ENCODE results near the gene ST3GAL5. TPM values are rescaled to one million over a fixed set of nuclear protein-coding genes. Genes with fewer than 3 reads are reported as not detected.

Gene ST3GAL5
- polyA plus RNA-seq, 3 donors from 2014 or later: 15.0 to 20.9 (median 19.9) TPM

- no peaks in the 10 kb centered on the region for H3K9me3 Mint-ChIP-seq
- H3K36me3 Mint-ChIP-seq: no peaks in the 10 kb centered on the region
- H3K4me3 Mint-ChIP-seq: peak overlapping the region in 1 of 5 donors; percentile 48
- H3K27me3 Mint-ChIP-seq (ENCODE audit: low read depth in 3 of 3): peaks cover 2 to 4% (median 2%) of the 10 kb centered on the region in 3 donors
- H3K27ac Mint-ChIP-seq: peak overlapping the region in 5 of 6 donors; percentile 45 to 87 (median 78)
- peaks cover 16 to 24% of the 10 kb centered on the region in 2 donors for H3K4me1 Mint-ChIP-seq
- DNase-seq: no peak
These were observed 60.8 kb downstream of the ST3GAL5 start for GRCh38 chr2:85827879-85828569.

GRCh38 chr2:85826990-85827878 is 61.6 kb downstream of the ST3GAL5 start:
- H3K36me3 Mint-ChIP-seq: no peaks in the 10 kb centered on the region
- H3K27ac Mint-ChIP-seq: peak overlapping the region in 5 of 6 donors; percentile 45 to 87 (median 78)
- DNase-seq: peak; percentile 77 to 82 (median 78)
- H3K4me3 Mint-ChIP-seq: peak overlapping the region in 1 of 5 donors; percentile 48
- peaks cover 2 to 7% (median 4%) of the 10 kb centered on the region in 3 donors for H3K27me3 Mint-ChIP-seq (ENCODE audit: low read depth in 3 of 3)
- H3K9me3 Mint-ChIP-seq: no peaks in the 10 kb centered on the region
- peaks cover 13 to 24% of the 10 kb centered on the region in 2 donors for H3K4me1 Mint-ChIP-seq

GRCh38 chr2:85823951-85824350 is 64.8 kb downstream of the ST3GAL5 start:
- H3K4me1 Mint-ChIP-seq: peaks cover 7 to 14% of the 10 kb centered on the region in 2 donors
- no peak overlapping the region for H3K27ac Mint-ChIP-seq
- DNase-seq: no peak
- no peaks in the 10 kb centered on the region for H3K9me3 Mint-ChIP-seq
- no peaks in the 10 kb centered on the region for H3K36me3 Mint-ChIP-seq
- H3K4me3 Mint-ChIP-seq: no peak overlapping the region
- H3K27me3 Mint-ChIP-seq (ENCODE audit: low read depth in 3 of 3): peaks cover 2 to 11% (median 4%) of the 10 kb centered on the region in 3 donors

GRCh38 chr2:85822766-85823165 is 66.0 kb downstream of the ST3GAL5 start:
- DNase-seq: no peak
- H3K27me3 Mint-ChIP-seq (ENCODE audit: low read depth in 3 of 3): peaks cover 2 to 12% (median 6%) of the 10 kb centered on the region in 3 donors
- no peaks in the 10 kb centered on the region for H3K36me3 Mint-ChIP-seq
- H3K4me3 Mint-ChIP-seq: no peak overlapping the region
- H3K9me3 Mint-ChIP-seq: no peaks in the 10 kb centered on the region
- H3K27ac Mint-ChIP-seq: no peak overlapping the region
- peaks cover 7 to 9% of the 10 kb centered on the region in 2 donors for H3K4me1 Mint-ChIP-seq

GRCh38 chr2:85819811-85820510 is 68.8 kb downstream of the ST3GAL5 start:
- Mint-ChIP-seq H3K27ac (no peak overlapping the region), H3K4me1 (no peaks in the 10 kb centered on the region), H3K4me3 (no peak overlapping the region), H3K9me3 (no peaks in the 10 kb centered on the region), H3K36me3 (no peaks in the 10 kb centered on the region), H3K27me3 (ENCODE audit: low read depth in 3 of 3) (peaks cover 2 to 9% (median 3%) of the 10 kb centered on the region in 3 donors)
- DNase-seq: no peak

GRCh38 chr2:85814802-85815550 is 73.8 kb downstream of the ST3GAL5 start:
- Mint-ChIP-seq H3K36me3 (no peaks in the 10 kb centered on the region), H3K27ac (no peak overlapping the region), H3K4me1 (no peaks in the 10 kb centered on the region), H3K27me3 (ENCODE audit: low read depth in 3 of 3) (peaks cover 2 to 9% (median 6%) of the 10 kb centered on the region in 3 donors), H3K4me3 (no peak overlapping the region), H3K9me3 (no peaks in the 10 kb centered on the region)
- DNase-seq: no peak

GRCh38 chr2:85813982-85814801 is 74.6 kb downstream of the ST3GAL5 start:
- H3K36me3 Mint-ChIP-seq: no peaks in the 10 kb centered on the region
- H3K4me1 Mint-ChIP-seq: no peaks in the 10 kb centered on the region
- no peaks in the 10 kb centered on the region for H3K9me3 Mint-ChIP-seq
- H3K4me3 Mint-ChIP-seq: no peak overlapping the region
- peaks cover 2 to 9% (median 6%) of the 10 kb centered on the region in 3 donors for H3K27me3 Mint-ChIP-seq (ENCODE audit: low read depth in 3 of 3)
- DNase-seq: peak; percentile 74 to 79 (median 78)
- H3K27ac Mint-ChIP-seq: peak overlapping the region in 1 of 6 donors; percentile 60

GRCh38 chr2:85813211-85813981 is 75.4 kb downstream of the ST3GAL5 start:
- no peaks in the 10 kb centered on the region for H3K9me3 Mint-ChIP-seq
- no peaks in the 10 kb centered on the region for H3K4me1 Mint-ChIP-seq
- peaks cover 2 to 9% (median 4%) of the 10 kb centered on the region in 3 donors for H3K27me3 Mint-ChIP-seq (ENCODE audit: low read depth in 3 of 3)
- DNase-seq: no peak
- H3K4me3 Mint-ChIP-seq: no peak overlapping the region
- H3K27ac Mint-ChIP-seq: peak overlapping the region in 1 of 6 donors; percentile 1
- H3K36me3 Mint-ChIP-seq: no peaks in the 10 kb centered on the region

- Mint-ChIP-seq H3K4me3 (no peak overlapping the region), H3K36me3 (no peaks in the 10 kb centered on the region), H3K9me3 (no peaks in the 10 kb centered on the region), H3K4me1 (no peaks in the 10 kb centered on the region), H3K27me3 (ENCODE audit: low read depth in 3 of 3) (peaks cover 2 to 7% (median 3%) of the 10 kb centered on the region in 3 donors), H3K27ac (no peak overlapping the region)
- DNase-seq: no peak
These were observed 76.6 kb downstream of the ST3GAL5 start for GRCh38 chr2:85812094-85812735.

- Mint-ChIP-seq H3K4me1 (no peaks in the 10 kb centered on the region), H3K4me3 (no peak overlapping the region), H3K27ac (no peak overlapping the region), H3K36me3 (no peaks in the 10 kb centered on the region), H3K27me3 (ENCODE audit: low read depth in 3 of 3) (peaks cover 2 to 9% (median 3%) of the 10 kb centered on the region in 3 donors), H3K9me3 (no peaks in the 10 kb centered on the region)
- no peak for DNase-seq
These were observed 77.4 kb downstream of the ST3GAL5 start for GRCh38 chr2:85811180-85812093.
